IPS DF 19.7 (cell line): ENCODE measurements around the gene BRD4.
"Not testable (repeated sequence)": the region's sequence is repeated elsewhere in the genome, so short reads cannot be mapped to it uniquely, and the experiment has no call there.

Source experiments
- DNase-seq: peaks from one replicate; pipeline ENCODE4 v3.0.0-alpha.2; 2013; ENCODE audit warnings: low read depth, low spot score

Gene BRD4

GRCh38 chr19:15360015-15360414 lies 27.7 kb upstream of the BRD4 start:
- not testable (repeated sequence) for DNase-seq

GRCh38 chr19:15358918-15359317 lies 26.6 kb upstream of the BRD4 start:
- no peak for DNase-seq

- no peak for DNase-seq
Observed at GRCh38 chr19:15357906-15358305, 25.6 kb upstream of the BRD4 start.

- DNase-seq: no peak
Observed at GRCh38 chr19:15354566-15355296, 22.4 kb upstream of the BRD4 start.

GRCh38 chr19:15353908-15354307 lies 21.6 kb upstream of the BRD4 start:
- DNase-seq: no peak

- not testable (repeated sequence) for DNase-seq
Observed at GRCh38 chr19:15352535-15352934, 20.2 kb upstream of the BRD4 start.

GRCh38 chr19:15341328-15341727 lies 9.0 kb upstream of the BRD4 start:
- DNase-seq: not testable (repeated sequence)

- no peak for DNase-seq
Observed at GRCh38 chr19:15340086-15340485, 7.7 kb upstream of the BRD4 start.

- no peak for DNase-seq
Observed at GRCh38 chr19:15337202-15337601, 4.9 kb upstream of the BRD4 start.

GRCh38 chr19:15335992-15336391 lies 3.7 kb upstream of the BRD4 start:
- not testable (repeated sequence) for DNase-seq

- no peak for DNase-seq
Observed at GRCh38 chr19:15331419-15332310, 674 bp downstream of the BRD4 start.

GRCh38 chr19:15330801-15331418 lies 1.4 kb downstream of the BRD4 start:
- no peak for DNase-seq

GRCh38 chr19:15328312-15328711 lies 4.0 kb downstream of the BRD4 start:
- no peak for DNase-seq

GRCh38 chr19:15324791-15325519 lies 7.4 kb downstream of the BRD4 start:
- DNase-seq: no peak

GRCh38 chr19:15323496-15324235 lies 8.7 kb downstream of the BRD4 start:
- DNase-seq: no peak

GRCh38 chr19:15321739-15322138 lies 10.6 kb downstream of the BRD4 start:
- no peak for DNase-seq

- no peak for DNase-seq
Observed at GRCh38 chr19:15320116-15320515, 12.2 kb downstream of the BRD4 start.

- DNase-seq: no peak
Observed at GRCh38 chr19:15318241-15318691, 14.1 kb downstream of the BRD4 start.

- DNase-seq: no peak
Observed at GRCh38 chr19:15317392-15318071, 14.8 kb downstream of the BRD4 start.

GRCh38 chr19:15316498-15316897 lies 15.8 kb downstream of the BRD4 start:
- DNase-seq: no peak
